NCI-H1436 (cell line): ENCODE measurements around the gene KRTAP3-3.

ENCODE experiments used
- DNase-seq: peaks from one replicate; lab custom pipeline; 2025; lab: John Stamatoyannopoulos, UW

KRTAP3-3 gene

GRCh38 chr17:40958086-40958953 is 35.6 kb downstream of the KRTAP3-3 start:
- no peak for DNase-seq

- DNase-seq: no peak
Measured at GRCh38 chr17:40956401-40957254, 37.3 kb downstream of the KRTAP3-3 start.

GRCh38 chr17:40953881-40954280 is 40.1 kb downstream of the KRTAP3-3 start:
- no peak for DNase-seq

GRCh38 chr17:40952661-40953060 is 41.3 kb downstream of the KRTAP3-3 start:
- DNase-seq: no peak

- no peak for DNase-seq
Measured at GRCh38 chr17:40952154-40952553, 41.8 kb downstream of the KRTAP3-3 start.

- no peak for DNase-seq
Measured at GRCh38 chr17:40951011-40951622, 42.8 kb downstream of the KRTAP3-3 start.

GRCh38 chr17:40950176-40950575 is 43.8 kb downstream of the KRTAP3-3 start:
- no peak for DNase-seq

- peak; percentile 10 for DNase-seq
Measured at GRCh38 chr17:40949418-40949817, 44.5 kb downstream of the KRTAP3-3 start.

- DNase-seq: no peak
Measured at GRCh38 chr17:40947929-40948328, 46.0 kb downstream of the KRTAP3-3 start.

GRCh38 chr17:40945414-40945813 is 48.5 kb downstream of the KRTAP3-3 start:
- DNase-seq: no peak

GRCh38 chr17:40944531-40944930 is 49.4 kb downstream of the KRTAP3-3 start:
- DNase-seq: no peak
